Central memory CD4-positive, alpha-beta T cell (primary cell): ENCODE results near the gene NAP1L4.

Experiments used
- DNase-seq: peaks from one replicate; pipeline ENCODE4 v3.0.0; 2022

The NAP1L4 gene

GRCh38 chr11:2934021-2934550 is 58.0 kb downstream of the NAP1L4 start:
- DNase-seq: no peak

- DNase-seq: peak; percentile 58
Observed at GRCh38 chr11:2933375-2934020, 58.6 kb downstream of the NAP1L4 start.

- no peak for DNase-seq
Observed at GRCh38 chr11:2932850-2933251, 59.3 kb downstream of the NAP1L4 start.

GRCh38 chr11:2931771-2932738 is 60.1 kb downstream of the NAP1L4 start:
- DNase-seq: no peak

- no peak for DNase-seq
Observed at GRCh38 chr11:2931420-2931746, 60.7 kb downstream of the NAP1L4 start.

- DNase-seq: no peak
Observed at GRCh38 chr11:2930704-2931419, 61.3 kb downstream of the NAP1L4 start.

- no peak for DNase-seq
Observed at GRCh38 chr11:2929950-2930703, 62.0 kb downstream of the NAP1L4 start.

- DNase-seq: no peak
Observed at GRCh38 chr11:2929531-2929949, 62.6 kb downstream of the NAP1L4 start.

GRCh38 chr11:2928605-2929530 is 63.3 kb downstream of the NAP1L4 start, which contains the start of gene PHLDA2:
PHLDA2 (minus strand) TSS chr11:2929420; CDS start chr11:2929364, 56 bp downstream.
- peak; percentile 68 for DNase-seq

GRCh38 chr11:2927851-2928604 is 64.1 kb downstream of the NAP1L4 start:
- DNase-seq: no peak

- no peak for DNase-seq
Observed at GRCh38 chr11:2927121-2927800, 64.9 kb downstream of the NAP1L4 start.

GRCh38 chr11:2926611-2927051 is 65.5 kb downstream of the NAP1L4 start:
- no peak for DNase-seq

- no peak for DNase-seq
Observed at GRCh38 chr11:2924821-2925675, 67.1 kb downstream of the NAP1L4 start.

GRCh38 chr11:2924381-2924780 is 67.7 kb downstream of the NAP1L4 start:
- DNase-seq: no peak

GRCh38 chr11:2923446-2924375 is 68.4 kb downstream of the NAP1L4 start:
- DNase-seq: no peak

- no peak for DNase-seq
Observed at GRCh38 chr11:2922655-2923054, 69.5 kb downstream of the NAP1L4 start.

GRCh38 chr11:2921742-2922493 is 70.2 kb downstream of the NAP1L4 start:
- DNase-seq: no peak
